ENCODE measurements around the gene PDIA5. TPM values are rescaled to one million over a fixed set of nuclear protein-coding genes. Genes with fewer than 3 reads are reported as not detected.

PDIA5 gene
- total and polyA plus RNA-seq, 4 donors = 36.8 to 94.6 (median 63.3) TPM

DNA sequence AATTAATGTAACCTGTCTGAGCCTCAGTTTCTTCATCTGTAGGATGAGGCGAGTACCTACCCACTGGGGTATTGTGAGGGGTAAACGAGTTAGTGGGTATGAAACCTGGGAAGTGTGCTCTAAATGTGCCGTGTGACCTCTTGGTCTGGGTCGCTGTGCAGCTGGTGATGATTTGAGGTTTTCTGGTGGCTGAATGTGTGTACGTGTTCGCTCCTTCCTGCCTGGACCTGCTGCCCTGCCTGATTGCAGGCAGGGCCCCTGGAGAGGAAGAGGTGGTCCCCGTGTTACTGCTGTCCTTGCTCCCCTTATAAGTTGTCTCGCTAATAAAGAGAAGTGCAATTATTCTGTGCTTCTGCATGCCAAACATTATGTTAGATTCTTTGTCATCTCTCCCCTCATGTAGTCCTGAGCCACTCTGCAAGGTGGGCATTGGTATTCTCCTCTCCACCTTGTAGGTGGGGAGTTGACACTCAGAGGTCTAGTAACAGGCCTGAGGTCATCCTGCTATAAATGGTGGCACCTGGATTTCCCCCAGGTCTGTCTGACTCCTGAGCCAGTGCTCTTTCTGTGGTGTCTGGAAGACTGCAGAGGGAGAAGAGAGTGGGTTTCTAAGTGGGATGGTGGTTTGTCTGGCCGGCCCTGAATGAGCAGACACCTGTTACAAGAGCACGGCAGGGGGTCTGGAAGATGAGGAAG lies 15.7 kb downstream of the PDIA5 start:
- WGBS = 69% methylated on average over 10 of the region's 10 CpGs
- Histone ChIP-seq H3K36me3 (ENCODE audit: control insufficient read depth in 4 of 4, insufficient read depth in 3 of 4, low read depth in 1 of 4, low read length in 3 of 4) (no peaks in the 10 kb centered on the region), H3K27me3 (ENCODE audit: control insufficient read depth in 4 of 4, insufficient read depth in 4 of 4, low read length in 3 of 4) (no peaks in the 10 kb centered on the region), H3K9ac (ENCODE audit: low read depth in 1 of 2, low read length in 2 of 2) (no peak overlapping the region), H3K4me3 (ENCODE audit: low read depth in 1 of 3, low read length in 3 of 3) (no peak overlapping the region), H3K27ac (ENCODE audit: low read depth in 1 of 2, low read length in 2 of 2) (peak overlapping the region; percentile 90 to 97), H3K9me3 (ENCODE audit: control insufficient read depth in 4 of 4, low read length in 3 of 4) (no peaks in the 10 kb centered on the region), H3K4me1 (ENCODE audit: control insufficient read depth in 4 of 4, insufficient read depth in 4 of 4, low read length in 3 of 4) (peaks cover 34 to 87% (median 75%) of the 10 kb centered on the region in 4 donors)
- TF ChIP-seq NR2F2 (IDR thresholded peaks at IDR 0.05) (peak; percentile 92), HNF4G (IDR thresholded peaks at IDR 0.05) (no peak), REST (IDR thresholded peaks at IDR 0.05) (no peak)
- TF ChIP-seq, protein P1, sequence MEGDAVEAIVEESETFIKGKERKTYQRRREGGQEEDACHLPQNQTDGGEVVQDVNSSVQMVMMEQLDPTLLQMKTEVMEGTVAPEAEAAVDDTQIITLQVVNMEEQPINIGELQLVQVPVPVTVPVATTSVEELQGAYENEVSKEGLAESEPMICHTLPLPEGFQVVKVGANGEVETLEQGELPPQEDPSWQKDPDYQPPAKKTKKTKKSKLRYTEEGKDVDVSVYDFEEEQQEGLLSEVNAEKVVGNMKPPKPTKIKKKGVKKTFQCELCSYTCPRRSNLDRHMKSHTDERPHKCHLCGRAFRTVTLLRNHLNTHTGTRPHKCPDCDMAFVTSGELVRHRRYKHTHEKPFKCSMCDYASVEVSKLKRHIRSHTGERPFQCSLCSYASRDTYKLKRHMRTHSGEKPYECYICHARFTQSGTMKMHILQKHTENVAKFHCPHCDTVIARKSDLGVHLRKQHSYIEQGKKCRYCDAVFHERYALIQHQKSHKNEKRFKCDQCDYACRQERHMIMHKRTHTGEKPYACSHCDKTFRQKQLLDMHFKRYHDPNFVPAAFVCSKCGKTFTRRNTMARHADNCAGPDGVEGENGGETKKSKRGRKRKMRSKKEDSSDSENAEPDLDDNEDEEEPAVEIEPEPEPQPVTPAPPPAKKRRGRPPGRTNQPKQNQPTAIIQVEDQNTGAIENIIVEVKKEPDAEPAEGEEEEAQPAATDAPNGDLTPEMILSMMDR (IDR thresholded peaks at IDR 0.05; ENCODE audit: low read depth, low read length, missing input control) = no peak
- no peak for DNase-seq (ENCODE audit: low spot score)

DNA sequence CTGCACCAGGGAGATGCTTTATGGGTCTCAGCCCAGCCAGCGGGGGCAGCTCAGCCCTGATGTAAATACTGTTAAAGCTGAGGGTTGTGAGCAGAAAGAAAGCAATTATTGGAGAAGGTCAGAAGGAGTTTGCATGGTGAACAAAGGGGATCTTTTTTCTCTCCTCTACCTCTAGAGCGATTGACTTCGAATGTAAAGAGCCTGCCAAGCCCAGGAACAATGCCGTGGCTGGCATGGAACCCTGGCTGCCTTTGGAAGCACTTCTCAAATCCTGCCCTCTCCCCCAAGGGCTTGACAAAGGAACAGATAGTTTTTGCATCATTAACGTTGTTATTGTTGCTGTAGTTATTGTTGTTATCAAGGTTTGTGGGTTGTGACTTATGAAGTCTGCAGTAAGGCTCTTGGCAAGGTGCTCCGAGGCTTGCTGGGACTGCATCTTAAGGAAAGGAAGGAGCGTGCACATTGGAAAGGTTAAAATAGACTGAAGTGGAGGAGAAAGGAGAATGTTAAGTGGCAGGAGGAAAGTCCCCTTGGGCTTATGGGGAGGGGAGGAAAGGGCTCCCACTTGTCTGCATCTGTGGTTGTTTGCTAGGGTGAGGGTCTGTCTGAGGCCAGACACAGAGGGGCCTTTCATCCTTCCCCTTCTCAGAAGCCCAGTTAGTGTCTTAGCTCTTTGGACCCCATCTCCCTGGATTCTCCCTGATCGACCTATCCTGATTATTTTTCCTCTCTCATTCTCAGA lies 16.7 kb downstream of the PDIA5 start:
- TF ChIP-seq, protein P2, sequence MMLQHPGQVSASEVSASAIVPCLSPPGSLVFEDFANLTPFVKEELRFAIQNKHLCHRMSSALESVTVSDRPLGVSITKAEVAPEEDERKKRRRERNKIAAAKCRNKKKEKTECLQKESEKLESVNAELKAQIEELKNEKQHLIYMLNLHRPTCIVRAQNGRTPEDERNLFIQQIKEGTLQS (IDR thresholded peaks at IDR 0.05) = no peak
- TF ChIP-seq HNF4A (conservative IDR thresholded peaks at IDR 0.05) (no peak), ZBTB33 (IDR thresholded peaks at IDR 0.05) (no peak), RXRA (IDR thresholded peaks at IDR 0.05) (no peak), RAD21 (IDR thresholded peaks at IDR 0.05) (no peak), REST (IDR thresholded peaks at IDR 0.05) (no peak), YY1 (IDR thresholded peaks at IDR 0.05) (no peak), JUND (IDR thresholded peaks at IDR 0.05) (no peak)
- TF ChIP-seq, protein P1 (IDR thresholded peaks at IDR 0.05; ENCODE audit: low read depth, low read length, missing input control) = no peak
- H3K27me3 ChIP-seq (ENCODE audit: control insufficient read depth in 4 of 4, insufficient read depth in 4 of 4, low read length in 3 of 4) = no peaks in the 10 kb centered on the region
- peaks cover 39 to 89% (median 79%) of the 10 kb centered on the region in 4 donors for H3K4me1 ChIP-seq (ENCODE audit: control insufficient read depth in 4 of 4, insufficient read depth in 4 of 4, low read length in 3 of 4)
- H3K36me3 ChIP-seq (ENCODE audit: control insufficient read depth in 4 of 4, insufficient read depth in 3 of 4, low read depth in 1 of 4, low read length in 3 of 4) = no peaks in the 10 kb centered on the region
- WGBS = 53% methylated on average over 8 of the region's 8 CpGs
- H3K27ac ChIP-seq (ENCODE audit: low read depth in 1 of 2, low read length in 2 of 2) = peak overlapping the region; percentile 90 to 97
- no peaks in the 10 kb centered on the region for H3K9me3 ChIP-seq (ENCODE audit: control insufficient read depth in 4 of 4, low read length in 3 of 4)
- DNase-seq (ENCODE audit: low spot score) = no peak
- no peak overlapping the region for H3K4me3 ChIP-seq (ENCODE audit: low read depth in 1 of 3, low read length in 3 of 3)
- peak overlapping the region; percentile 3 to 51 for H3K9ac ChIP-seq (ENCODE audit: low read depth in 1 of 2, low read length in 2 of 2)
